ENCODE measurements around the gene SERPINB12. TPM values are rescaled to one million over a fixed set of nuclear protein-coding genes. Genes with fewer than 3 reads are reported as not detected.

SERPINB12 gene
- total RNA-seq, 1 experiment from 2014 or later: not detected

- Histone ChIP-seq H2AFZ (ENCODE audit: low read length) (no peak overlapping the region), H4K5ac (ENCODE audit: insufficient read length, low read depth, low read length) (no peak overlapping the region), H2BK5ac (ENCODE audit: insufficient read length, low read length) (no peak overlapping the region), H4K91ac (ENCODE audit: insufficient read length, low read depth, low read length) (no peak overlapping the region), H3K4me1 (ENCODE audit: insufficient read depth, low read length) (no peaks in the 10 kb centered on the region), H2BK15ac (ENCODE audit: low read depth, low read length) (no peak overlapping the region), H4K8ac (replicated peaks; ENCODE audit: insufficient read length, low read depth, low read length) (no peak overlapping the region), H3K18ac (ENCODE audit: insufficient read length, low read depth, low read length) (no peak overlapping the region), H3K23me2 (ENCODE audit: insufficient read length, low read depth, low read length, poor library complexity, severe bottlenecking) (no peaks in the 10 kb centered on the region), H3K9me3 (ENCODE audit: control insufficient read depth, low read depth, low read length) (no peaks in the 10 kb centered on the region), H3K79me1 (ENCODE audit: insufficient read depth, low read depth, low read length, poor library complexity, severe bottlenecking) (no peaks in the 10 kb centered on the region), H3K27ac (ENCODE audit: insufficient read length, low read depth, low read length) (no peak overlapping the region), H2AK5ac (ENCODE audit: insufficient read length, low read length) (no peak overlapping the region), H2BK12ac (ENCODE audit: insufficient read length, low read depth, low read length) (no peak overlapping the region), H3K4ac (ENCODE audit: low read depth, low read length) (no peak overlapping the region), H4K20me1 (ENCODE audit: control insufficient read depth, insufficient read depth, insufficient read length) (no peaks in the 10 kb centered on the region), H3K4me2 (ENCODE audit: insufficient read depth, insufficient read length, low read length) (no peak overlapping the region), H3T11ph (ENCODE audit: low read length) (no peak overlapping the region), H3K79me2 (ENCODE audit: insufficient read depth, low read length) (no peaks in the 10 kb centered on the region), H3K27me3 (ENCODE audit: insufficient read depth, low read length) (no peaks in the 10 kb centered on the region), H2BK120ac (ENCODE audit: low read depth, low read length, poor library complexity, severe bottlenecking) (no peak overlapping the region), H3K56ac (ENCODE audit: insufficient read length, low read depth, low read length) (no peak overlapping the region), H3K14ac (ENCODE audit: insufficient read depth, low read length) (no peak overlapping the region), H3K23ac (ENCODE audit: insufficient read length, low read depth, low read length) (no peak overlapping the region), H3K9ac (ENCODE audit: extremely low read depth, insufficient read length, low read length) (no peak overlapping the region), H2BK20ac (ENCODE audit: low read depth, low read length, poor library complexity, severe bottlenecking) (no peak overlapping the region)
- Mint-ChIP-seq H3K9me3 (no peaks in the 10 kb centered on the region), H3K4me3 (no peak overlapping the region), H3K4me1 (peaks cover 3 to 5% of the 10 kb centered on the region in 2 experiments; a peak in 3 of 4 replicates), H3K36me3 (ENCODE audit: insufficient read depth in 1 of 3, low read depth in 3 of 3) (no peaks in the 10 kb centered on the region), H3K27me3 (ENCODE audit: low read depth) (no peaks in the 10 kb centered on the region), H3K27ac (no peak overlapping the region)
- TF ChIP-seq CTCF (conservative IDR thresholded peaks at IDR 0.05): no peak
- no CpG with 5 or more reads among the region's 1 CpG for WGBS (ENCODE audit: extremely low coverage, insufficient read length, low lambda C conversion rate)
- no peak for DNase-seq
Measured at GRCh38 chr18:63550068-63550467, 7.9 kb downstream of the SERPINB12 start.
